Kidney (tissue), 14 donors: ENCODE measurements around the gene GLIS2. TPM values are rescaled to one million over a fixed set of nuclear protein-coding genes. Genes with fewer than 3 reads are reported as not detected.
"Not testable (repeated sequence)": the region's sequence is repeated elsewhere in the genome, so short reads cannot be mapped to it uniquely, and the experiment has no call there.

ENCODE experiments used
- DNase-seq, 5 donors: peaks; one replicate each; pipeline ENCODE4 v3.0.0-alpha.2; 2013 to 2020
- FAIRE-seq: peaks from 2 replicates; lab custom pipeline; 2012; peaks lifted over from hg19 to GRCh38; lab: Jason Lieb, UNC
- H3K27ac ChIP-seq, 2 donors: one replicate each; pipeline ENCODE4 v1.7.0; 2013; ENCODE audit warnings: low read depth in 2 of 2, low read length in 2 of 2, inconsistent platforms in 1 of 2
- H3K27me3 ChIP-seq: one replicate; pipeline ENCODE4 v1.7.1; 2013; ENCODE audit warnings: low read length, inconsistent platforms; ENCODE audit not compliant: control insufficient read depth, insufficient read depth
- H3K36me3 ChIP-seq, 3 donors: one replicate each; pipeline versions ENCODE4 v1.7.0 to v1.7.1; 2013; ENCODE audit warnings: low read length in 3 of 3, control low read depth in 1 of 3, inconsistent platforms in 1 of 3; ENCODE audit not compliant: insufficient read depth in 3 of 3, control insufficient read depth in 2 of 3
- H3K4me1 ChIP-seq, 3 donors: one replicate each; pipeline versions ENCODE4 v1.7.0 to v1.7.1; 2013; ENCODE audit warnings: low read length in 3 of 3, inconsistent platforms in 1 of 3, low read depth in 1 of 3; ENCODE audit not compliant: control insufficient read depth in 2 of 3, insufficient read depth in 2 of 3
- H3K4me3 ChIP-seq, 3 donors: one replicate each; pipeline versions ENCODE4 v1.7.0 to v1.8.1; 2013; ENCODE audit warnings: low read length in 3 of 3, control low read depth in 1 of 3, inconsistent platforms in 1 of 3
- H3K9ac ChIP-seq, 3 donors: one replicate each; pipeline versions ENCODE4 v1.7.0 to v1.7.1; 2013; ENCODE audit warnings: low read length in 3 of 3, control low read depth in 1 of 3, inconsistent platforms in 1 of 3
- H3K9me3 ChIP-seq, 3 donors: one replicate each; pipeline versions ENCODE4 v1.7.0 to v1.7.1; 2013; ENCODE audit warnings: low read length in 3 of 3, control low read depth in 1 of 3, inconsistent platforms in 1 of 3; ENCODE audit not compliant: control insufficient read depth in 2 of 3, insufficient read depth in 1 of 3
- CTCF ChIP-seq: IDR thresholded peaks from 3 replicates; pipeline ENCODE4 v1.5.1; 2012; ENCODE audit warnings: mild to moderate bottlenecking, moderate library complexity, borderline replicate concordance; ENCODE audit not compliant: insufficient read depth; ENCODE audit errors: extremely low read depth
- intact Hi-C: fragments of 100-400 bp; cut with DNase I; formaldehyde crosslinking; loops from one replicate; pipeline ENCODE4 v1.11.1; 2022
- polyA plus RNA-seq: library from polyadenylated mRNA; stranded (reverse); fragments of 350-450 nt; fragmentation: Illumina TruSeq; extraction: RNeasy Lipid Tissue Mini Kit (QIAGEN cat#74804); gene quantifications from one replicate; pipeline ENCODE4 v1.2.3, GENCODE V29; 2014; ENCODE audit warnings: low read depth, low replicate concordance; ENCODE audit not compliant: insufficient read depth
- total RNA-seq: library from RNA; stranded (reverse); fragmentation: NEBNext Ultra II Directional; extraction: Animal tissue kit (Norgen Biotek cat#: 25700); gene quantifications from one replicate; pipeline ENCODE4 v1.2.1, GENCODE V29; 2021
- donor health status: control.
- donor health status: control.
- donor health status: control.
- donor health status: control.
- donor health status: control.
- donor health status: DM: yes; HTN: yes; CAD: no.
- donor health status: Normal renal cell carcinoma (clear cell type).

The GLIS2 gene
- total and polyA plus RNA-seq, 2 donors from 2014 or later, result 35.6 to 68.7 TPM

GRCh38 chr16:4342866-4343744 lies 27.2 kb downstream of the GLIS2 start:
- Histone ChIP-seq H3K27ac (no peak overlapping the region), H3K9ac (no peak overlapping the region), H3K27me3 (no peaks in the 10 kb centered on the region), H3K4me3 (no peak overlapping the region), H3K36me3 (peaks cover 0 to 4% (median 0%) of the 10 kb centered on the region in 3 donors), H3K9me3 (no peaks in the 10 kb centered on the region), H3K4me1 (peaks cover 0 to 9% (median 0%) of the 10 kb centered on the region in 3 donors)
- DNase-seq, result no peak
- FAIRE-seq, result no peak
- intact Hi-C loops, result no loop called here
- TF ChIP-seq CTCF, result no peak

- H3K9me3 ChIP-seq, DNase-seq, H3K9ac ChIP-seq, intact Hi-C loops, H3K27me3 ChIP-seq, H3K36me3 ChIP-seq, FAIRE-seq, H3K4me1 ChIP-seq, H3K4me3 ChIP-seq: not testable (repeated sequence)
- H3K27ac ChIP-seq, result peak overlapping the region in 1 of 2 donors; percentile 6
These were observed 28.6 kb downstream of the GLIS2 start for GRCh38 chr16:4344300-4344982.

- FAIRE-seq (no peak), DNase-seq (peak in 1 of 5 donors; percentile 50)
- intact Hi-C loops, result no loop called here
- Histone ChIP-seq H3K27me3 (no peaks in the 10 kb centered on the region), H3K9me3 (no peaks in the 10 kb centered on the region), H3K9ac (no peak overlapping the region), H3K36me3 (peaks cover 0 to 4% (median 0%) of the 10 kb centered on the region in 3 donors), H3K4me1 (peaks cover 0 to 3% (median 0%) of the 10 kb centered on the region in 3 donors), H3K4me3 (no peak overlapping the region), H3K27ac (peak overlapping the region in 1 of 2 donors; percentile 6)
- no peak for TF ChIP-seq CTCF
These were observed 29.3 kb downstream of the GLIS2 start for GRCh38 chr16:4344983-4345835.
